Aorta (tissue), 5 donors: ENCODE measurements around the gene ARHGEF3. TPM values are rescaled to one million over a fixed set of nuclear protein-coding genes. Genes with fewer than 3 reads are reported as not detected.
A peak's percentile ranks its signal among the peaks of the same experiment; 100 is the strongest.

ENCODE experiments used
- ATAC-seq: fragments of 200-7000 bp; cut with Tn5 transposase; one replicate; pipeline ENCODE4 v1.9.1; 2022; ENCODE audit warnings: moderate library complexity; ENCODE audit not compliant: low FRiP score
- DNase-seq, 2 donors: peaks; one replicate each; pipeline ENCODE4 v3.0.0-alpha.2; 2020
- H3K27ac ChIP-seq, 2 donors: one replicate each; pipeline ENCODE4 v1.5.1; 2013; ENCODE audit warnings: low read length in 2 of 2, mild to moderate bottlenecking in 2 of 2, moderate library complexity in 2 of 2, control low read depth in 1 of 2, inconsistent platforms in 1 of 2, low read depth in 1 of 2
- H3K27me3 ChIP-seq, 2 donors: one replicate each; pipeline ENCODE4 v1.6.1; 2013; ENCODE audit warnings: control low read depth in 1 of 2, low read length in 1 of 2, mild to moderate bottlenecking in 1 of 2, moderate library complexity in 1 of 2; ENCODE audit not compliant: insufficient read depth in 2 of 2, control insufficient read depth in 1 of 2
- H3K36me3 ChIP-seq, 2 donors: one replicate each; pipeline ENCODE4 v1.6.1; 2013; ENCODE audit warnings: control low read depth in 1 of 2, low read length in 1 of 2, mild to moderate bottlenecking in 1 of 2; ENCODE audit not compliant: insufficient read depth in 2 of 2, control insufficient read depth in 1 of 2
- H3K4me1 ChIP-seq, 2 donors: one replicate each; pipeline ENCODE4 v1.6.1; 2013; ENCODE audit warnings: low read length in 2 of 2, control low read depth in 1 of 2, mild to moderate bottlenecking in 1 of 2, moderate library complexity in 1 of 2; ENCODE audit not compliant: insufficient read depth in 2 of 2, control insufficient read depth in 1 of 2
- H3K4me3 ChIP-seq, 2 donors: one replicate each; pipeline ENCODE4 v1.5.1; 2013; ENCODE audit warnings: low read length in 2 of 2, control low read depth in 1 of 2, mild to moderate bottlenecking in 1 of 2
- H3K9me3 ChIP-seq: one replicate; pipeline ENCODE4 v1.6.1; 2013; ENCODE audit warnings: mild to moderate bottlenecking, low read length; ENCODE audit not compliant: control insufficient read depth
- WGBS, 2 donors: extraction: QIAGEN DNeasy Blood & Tissue Kit; methylation state at CpG; one replicate each; pipeline ENCODE4 v1.1.7; 2013; 5-methylcytosine and 5-hydroxymethylcytosine counted together
- intact Hi-C, 2 donors: fragments of 100-400 bp; cut with DNase I; formaldehyde crosslinking; loops; one replicate each; pipeline versions ENCODE4 v1.14.2 to v1.15.0; 2022
- polyA plus RNA-seq, 2 donors: library from polyadenylated mRNA; stranded (reverse); fragments of 200-250 nt; gene quantifications; one replicate each; pipeline ENCODE4 v1.2.3, GENCODE V29; 2013
- total RNA-seq, 2 donors: library from RNA; stranded (reverse); fragmentation: NEBNext Ultra II Directional; extraction: Animal tissue kit (Norgen Biotek cat#: 25700); gene quantifications; one replicate each; pipeline ENCODE4 v1.2.1, GENCODE V29; 2021
- donor health status: healthy with polysubstance abuse.
- donor health status: Bipolar disorder and iron deficiency.
- donor health status: DM: no; HTN: no; CAD: no.
- donor health status: DM: no; HTN: no; CAD: no.
- donor health status: DM: yes; HTN: yes; CAD: no.

Gene ARHGEF3
- total and polyA plus RNA-seq, 4 donors = 1.6 to 41.6 (median 9.9) TPM

DNA sequence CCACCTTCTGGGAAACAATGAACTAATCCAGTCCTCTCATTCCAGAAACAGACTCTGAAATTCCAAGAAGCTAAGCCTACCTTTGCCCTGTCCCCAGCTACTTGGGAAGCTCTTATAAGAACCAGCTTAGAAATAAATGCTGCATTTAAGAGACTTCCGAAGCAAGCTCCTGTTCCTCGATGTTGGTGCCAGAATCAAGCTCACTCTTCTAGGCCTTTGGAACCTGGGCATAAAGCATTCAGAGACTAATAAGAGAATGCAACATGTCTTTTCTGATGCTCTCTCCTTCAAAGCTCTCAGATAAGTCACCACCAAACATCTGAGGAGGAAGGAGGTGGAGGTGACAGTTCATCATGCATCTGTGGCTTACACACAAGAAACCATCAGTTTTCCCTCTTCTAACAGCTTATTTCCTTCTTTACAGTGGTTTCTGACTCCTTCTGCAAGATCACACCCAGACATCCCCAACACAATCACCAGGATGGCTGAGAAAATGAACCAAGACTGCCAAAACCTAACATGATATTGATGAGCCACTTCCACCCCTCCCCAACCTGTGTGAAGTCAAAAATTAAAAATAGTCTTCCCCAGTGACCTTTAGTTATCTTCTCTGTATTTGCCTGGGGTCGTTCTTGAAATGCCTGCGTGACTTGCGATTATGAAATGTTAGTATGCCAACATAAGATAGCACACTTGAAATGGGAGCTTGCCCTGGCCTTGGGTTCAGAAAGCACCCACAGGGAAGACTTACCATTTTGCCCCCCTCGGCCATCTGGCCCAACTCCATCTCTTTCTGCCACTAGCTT lies 11.5 kb downstream of the ARHGEF3 start:
- WGBS, 2 donors = 94% methylated on average over 6 of the region's 6 CpGs
- H3K27ac ChIP-seq = no peak overlapping the region

GRCh38 chr3:56789076-56789475 lies 12.7 kb downstream of the ARHGEF3 start:
- Histone ChIP-seq H3K4me3 (no peak overlapping the region), H3K9me3 (no peaks in the 10 kb centered on the region), H3K27ac (no peak overlapping the region), H3K27me3 (no peaks in the 10 kb centered on the region), H3K36me3 (no peaks in the 10 kb centered on the region), H3K4me1 (no peaks in the 10 kb centered on the region)
- ATAC-seq = no peak
- WGBS, 2 donors = 18% methylated on average over 3 of the region's 3 CpGs
- intact Hi-C loops = no loop called here
- DNase-seq = no peak

More for the DNA sequence above, 11.5 kb downstream of the ARHGEF3 start:
- no peak for DNase-seq
- H3K36me3 ChIP-seq = no peaks in the 10 kb centered on the region
- no peaks in the 10 kb centered on the region for H3K9me3 ChIP-seq
- no peaks in the 10 kb centered on the region for H3K27me3 ChIP-seq
- H3K4me3 ChIP-seq = no peak overlapping the region
- intact Hi-C loops = no loop called here
- ATAC-seq = no peak
- no peaks in the 10 kb centered on the region for H3K4me1 ChIP-seq

DNA sequence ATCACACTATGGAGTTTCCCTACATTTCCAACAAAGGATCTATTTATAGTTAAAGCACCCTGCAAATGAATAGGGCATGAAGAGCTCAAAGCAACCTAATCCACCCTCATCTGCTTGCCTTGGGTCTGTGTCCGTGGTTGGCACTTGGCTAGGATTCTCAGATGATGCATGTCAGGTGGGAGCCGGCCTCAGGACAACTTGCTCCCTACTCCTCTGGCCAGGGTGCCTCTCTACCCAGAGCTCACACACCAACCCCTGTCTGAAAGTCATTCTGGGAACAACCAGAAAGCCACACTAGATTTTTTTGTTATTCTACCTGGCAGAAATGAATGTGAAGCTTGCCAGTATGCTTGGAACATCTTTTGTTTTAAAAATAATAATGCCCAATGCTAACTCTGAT lies 13.2 kb downstream of the ARHGEF3 start:
- intact Hi-C loops = no loop called here
- WGBS, 2 donors = 24 to 42% methylated on average over 2 of the region's 2 CpGs
- ATAC-seq (no peak), DNase-seq (no peak)
- Histone ChIP-seq H3K4me3 (no peak overlapping the region), H3K9me3 (no peaks in the 10 kb centered on the region), H3K36me3 (no peaks in the 10 kb centered on the region), H3K4me1 (no peaks in the 10 kb centered on the region), H3K27me3 (no peaks in the 10 kb centered on the region), H3K27ac (no peak overlapping the region)

- Histone ChIP-seq H3K27ac (no peak overlapping the region), H3K4me3 (no peak overlapping the region), H3K36me3 (no peaks in the 10 kb centered on the region), H3K4me1 (peaks cover 0 to 2% of the 10 kb centered on the region in 2 donors), H3K27me3 (no peaks in the 10 kb centered on the region), H3K9me3 (no peaks in the 10 kb centered on the region)
- intact Hi-C loops = no loop called here
- 94 to 95% methylated on average over 6 of the region's 6 CpGs for WGBS, 2 donors
- DNase-seq = no peak
- no peak for ATAC-seq
These were observed 13.9 kb downstream of the ARHGEF3 start for GRCh38 chr3:56787784-56788256.

- no peak for DNase-seq
- no peak overlapping the region for H3K27ac ChIP-seq
- peaks cover 0 to 4% of the 10 kb centered on the region in 2 donors for H3K4me1 ChIP-seq
- no peaks in the 10 kb centered on the region for H3K9me3 ChIP-seq
- intact Hi-C loops = no loop called here
- 90 to 91% methylated on average over 9 of the region's 9 CpGs for WGBS, 2 donors
- H3K36me3 ChIP-seq = no peaks in the 10 kb centered on the region
- no peak overlapping the region for H3K4me3 ChIP-seq
- ATAC-seq = no peak
- no peaks in the 10 kb centered on the region for H3K27me3 ChIP-seq
These were observed 14.4 kb downstream of the ARHGEF3 start for GRCh38 chr3:56787258-56787775.

DNA sequence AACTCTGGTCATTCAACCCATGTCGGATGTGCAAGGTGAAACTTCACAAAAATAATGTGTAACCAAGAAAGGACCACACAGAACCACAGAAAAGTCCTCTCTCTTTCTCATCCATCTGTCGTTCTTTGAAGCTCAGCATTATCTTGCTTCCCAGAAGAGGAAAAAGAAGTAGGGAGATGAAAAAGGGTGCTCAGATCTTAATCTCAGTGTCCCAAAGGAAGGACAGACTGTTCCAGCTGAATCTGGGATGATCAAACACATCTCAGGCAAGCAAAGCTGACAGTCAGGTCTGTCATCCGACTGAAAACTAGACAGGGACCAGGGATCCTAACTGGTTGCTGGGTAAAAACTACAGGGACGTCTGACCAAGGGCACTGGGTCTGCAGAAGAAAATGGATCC lies 16.2 kb downstream of the ARHGEF3 start:
- no peak for DNase-seq
- no peak overlapping the region for H3K27ac ChIP-seq
- no peaks in the 10 kb centered on the region for H3K27me3 ChIP-seq
- H3K9me3 ChIP-seq = no peaks in the 10 kb centered on the region
- intact Hi-C loops = no loop called here
- no peak overlapping the region for H3K4me3 ChIP-seq
- 95 to 96% methylated on average over 4 of the region's 4 CpGs for WGBS, 2 donors
- H3K4me1 ChIP-seq = peaks cover 0 to 4% of the 10 kb centered on the region in 2 donors
- no peaks in the 10 kb centered on the region for H3K36me3 ChIP-seq
- ATAC-seq = no peak

GRCh38 chr3:56784448-56785001 lies 17.2 kb downstream of the ARHGEF3 start:
- no peak for DNase-seq
- H3K9me3 ChIP-seq = no peaks in the 10 kb centered on the region
- ATAC-seq = no peak
- intact Hi-C loops = no loop called here
- H3K27ac ChIP-seq = no peak overlapping the region
- peaks cover 0 to 4% of the 10 kb centered on the region in 2 donors for H3K4me1 ChIP-seq
- no peaks in the 10 kb centered on the region for H3K36me3 ChIP-seq
- no peaks in the 10 kb centered on the region for H3K27me3 ChIP-seq
- 92% methylated on average over 5 of the region's 5 CpGs for WGBS, 2 donors
- H3K4me3 ChIP-seq = no peak overlapping the region

DNA sequence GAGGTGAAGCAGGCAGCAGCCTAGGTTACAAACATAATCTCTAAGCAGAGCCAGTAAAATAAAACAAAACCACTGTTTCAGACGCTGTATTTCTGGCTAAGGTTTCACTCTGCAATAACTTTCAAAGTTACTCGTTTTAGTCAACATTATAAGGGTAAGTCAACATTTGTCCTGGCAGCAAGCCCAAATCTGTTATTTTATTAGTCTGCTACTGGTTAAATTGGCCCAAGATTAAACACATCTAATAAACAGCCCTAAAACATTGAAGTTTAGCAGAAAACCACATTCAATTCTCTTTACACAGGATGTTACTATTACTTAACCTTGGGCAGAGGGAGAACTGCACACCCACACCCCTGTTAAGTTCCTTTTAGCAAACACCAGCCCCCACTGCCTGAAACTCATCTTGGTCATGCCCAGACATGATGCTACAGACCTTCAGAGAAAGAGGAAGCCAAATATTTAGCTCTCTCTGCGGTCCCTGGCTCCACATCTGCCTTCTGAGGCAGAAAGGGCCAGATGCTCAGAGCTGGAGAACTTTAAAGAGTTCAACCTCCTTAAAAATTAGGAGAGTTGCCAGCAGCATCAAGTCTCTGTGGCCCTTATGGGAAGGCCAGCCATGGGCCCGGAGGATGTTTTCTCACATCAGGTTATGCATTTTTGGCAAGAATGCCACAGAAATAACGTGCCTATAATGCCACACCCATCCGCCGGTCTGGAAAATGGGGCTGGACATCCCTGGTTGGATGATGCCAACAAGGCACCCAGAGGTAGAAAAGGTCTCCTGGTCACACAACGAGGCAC lies 17.9 kb downstream of the ARHGEF3 start:
- ATAC-seq (peak; percentile 55), DNase-seq (peak in 1 of 2 donors; percentile 80)
- Histone ChIP-seq H3K4me3 (no peak overlapping the region), H3K36me3 (no peaks in the 10 kb centered on the region), H3K4me1 (peaks cover 0 to 4% of the 10 kb centered on the region in 2 donors), H3K27ac (no peak overlapping the region), H3K27me3 (no peaks in the 10 kb centered on the region), H3K9me3 (no peaks in the 10 kb centered on the region)
- 44 to 48% methylated on average over 8 of the region's 8 CpGs for WGBS, 2 donors
- intact Hi-C loops = no loop called here
